ENCODE data around the gene PGGHG.
A peak's percentile ranks its signal among the peaks of the same experiment; 100 is the strongest.
"Not testable (repeated sequence)": the region's sequence is repeated elsewhere in the genome, so short reads cannot be mapped to it uniquely, and the experiment has no call there.

PGGHG gene

GRCh38 chr11:309979-310572 lies 21.1 kb downstream of the PGGHG start:
- peak overlapping the region; percentile 12 for H3K4me3 ChIP-seq (ENCODE audit: low read length)
- DNase-seq (ENCODE audit: low read depth), result not testable (repeated sequence)

- H3K4me3 ChIP-seq (ENCODE audit: low read length); DNase-seq (ENCODE audit: low read depth): not testable (repeated sequence)
Observed at GRCh38 chr11:311013-311748, 22.3 kb downstream of the PGGHG start.

GRCh38 chr11:312092-312816 lies 23.3 kb downstream of the PGGHG start:
- TF ChIP-seq CTCF (IDR thresholded peaks at IDR 0.05; ENCODE audit: insufficient read depth, low read depth, low read length, missing control alignments), result no peak
- H3K4me3 ChIP-seq (ENCODE audit: low read length), result no peak overlapping the region
- DNase-seq (ENCODE audit: low read depth), result no peak

GRCh38 chr11:313304-313786 lies 24.4 kb downstream of the PGGHG start:
- TF ChIP-seq CTCF (IDR thresholded peaks at IDR 0.05; ENCODE audit: insufficient read depth, low read depth, low read length, missing control alignments), result no peak
- H3K4me3 ChIP-seq (ENCODE audit: low read length), result no peak overlapping the region
- DNase-seq (ENCODE audit: low read depth), result no peak

GRCh38 chr11:313787-314553 lies 25.0 kb downstream of the PGGHG start, which contains the start of gene IFITM1:
Gene IFITM1, plus strand, starts transcription at chr11:314040. Its CDS starts 131 bp downstream, at chr11:314171.
- peak within 1 kb of the TSS; percentile 36 for H3K4me3 ChIP-seq (ENCODE audit: low read length)
- no peak for TF ChIP-seq CTCF (IDR thresholded peaks at IDR 0.05; ENCODE audit: insufficient read depth, low read depth, low read length, missing control alignments)
- DNase-seq (ENCODE audit: low read depth), result peak; percentile 68

GRCh38 chr11:314554-314875 lies 25.6 kb downstream of the PGGHG start:
- DNase-seq (ENCODE audit: low read depth), result not testable (repeated sequence)

GRCh38 chr11:315051-315481 lies 26.1 kb downstream of the PGGHG start:
- H3K4me3 ChIP-seq (ENCODE audit: low read length), result no peak overlapping the region
- no peak for DNase-seq (ENCODE audit: low read depth)

More at GRCh38 chr11:314554-314875, 25.6 kb downstream of the PGGHG start:
- H3K4me3 ChIP-seq (ENCODE audit: low read length), result peak overlapping the region; percentile 36

More at GRCh38 chr11:315051-315481, 26.1 kb downstream of the PGGHG start:
- TF ChIP-seq CTCF (IDR thresholded peaks at IDR 0.05; ENCODE audit: insufficient read depth, low read depth, low read length, missing control alignments), result no peak

Data from epithelial cell of esophagus (primary cell).